Vagina (tissue), 2 donors: Measurements from ENCODE around the gene ATP5F1D.

Source experiments
- POLR2A ChIP-seq, 2 donors: fragments of 450-650 bp; IDR thresholded peaks; one replicate each; pipeline ENCODE4 v1.6.1; 2017; ENCODE audit warnings: antibody characterized with exemption in 2 of 2, mild to moderate bottlenecking in 2 of 2, moderate library complexity in 2 of 2
- POLR2AphosphoS5 ChIP-seq, 2 donors: sonication (generic); formaldehyde crosslinking; IDR thresholded peaks; one replicate each; pipeline ENCODE4 v1.9.0; 2017; ENCODE audit warnings: antibody characterized with exemption in 2 of 2, mild to moderate bottlenecking in 2 of 2, low read depth in 1 of 2; ENCODE audit not compliant: insufficient read depth in 1 of 2
- TF ChIP-seq, protein P1 (sequence below), 3 experiments: fragments of 450-650 bp in 2 of 3; fragments of 200-600 bp in 1 of 3; sonication (generic) in 1 of 3; IDR thresholded peaks; one replicate each; pipeline ENCODE4 v1.5.1; 2017 to 2019; ENCODE audit warnings: antibody characterized with exemption in 3 of 3, mild to moderate bottlenecking in 2 of 3, moderate library complexity in 2 of 3

DNA sequence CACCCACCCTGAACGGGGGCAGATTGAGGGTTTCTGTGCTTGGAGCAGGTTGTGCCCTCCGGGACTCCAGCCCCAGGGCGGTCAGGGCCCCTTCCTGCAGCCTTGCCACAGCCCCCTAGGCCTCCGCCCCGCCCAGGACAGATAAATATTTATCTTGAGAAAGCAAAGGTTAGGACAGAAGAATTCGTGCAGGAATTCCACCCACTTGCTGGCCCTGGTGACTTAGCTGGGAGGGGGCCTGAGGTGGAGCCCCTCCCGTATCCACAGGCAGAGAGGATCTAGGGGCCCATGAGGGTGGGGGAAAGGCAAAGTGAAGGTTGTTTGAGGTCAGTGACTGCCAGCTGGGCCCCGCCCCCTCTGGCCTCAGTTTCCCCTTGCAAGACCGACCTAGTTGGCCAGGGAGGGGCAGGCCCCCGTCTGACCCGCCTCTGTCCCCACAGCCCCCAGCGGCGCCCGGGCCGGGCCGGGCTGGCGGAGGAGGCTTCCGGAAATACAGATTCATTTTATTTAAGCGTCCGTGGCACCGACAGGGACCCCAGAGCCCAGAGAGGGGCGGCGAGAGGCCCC lies 12.0 kb downstream of the ATP5F1D start:
- TF ChIP-seq, protein P1, sequence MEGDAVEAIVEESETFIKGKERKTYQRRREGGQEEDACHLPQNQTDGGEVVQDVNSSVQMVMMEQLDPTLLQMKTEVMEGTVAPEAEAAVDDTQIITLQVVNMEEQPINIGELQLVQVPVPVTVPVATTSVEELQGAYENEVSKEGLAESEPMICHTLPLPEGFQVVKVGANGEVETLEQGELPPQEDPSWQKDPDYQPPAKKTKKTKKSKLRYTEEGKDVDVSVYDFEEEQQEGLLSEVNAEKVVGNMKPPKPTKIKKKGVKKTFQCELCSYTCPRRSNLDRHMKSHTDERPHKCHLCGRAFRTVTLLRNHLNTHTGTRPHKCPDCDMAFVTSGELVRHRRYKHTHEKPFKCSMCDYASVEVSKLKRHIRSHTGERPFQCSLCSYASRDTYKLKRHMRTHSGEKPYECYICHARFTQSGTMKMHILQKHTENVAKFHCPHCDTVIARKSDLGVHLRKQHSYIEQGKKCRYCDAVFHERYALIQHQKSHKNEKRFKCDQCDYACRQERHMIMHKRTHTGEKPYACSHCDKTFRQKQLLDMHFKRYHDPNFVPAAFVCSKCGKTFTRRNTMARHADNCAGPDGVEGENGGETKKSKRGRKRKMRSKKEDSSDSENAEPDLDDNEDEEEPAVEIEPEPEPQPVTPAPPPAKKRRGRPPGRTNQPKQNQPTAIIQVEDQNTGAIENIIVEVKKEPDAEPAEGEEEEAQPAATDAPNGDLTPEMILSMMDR (IDR thresholded peaks at IDR 0.05), result no peak
- TF ChIP-seq POLR2AphosphoS5 (IDR thresholded peaks at IDR 0.05; ENCODE audit: insufficient read depth in 1 of 2, low read depth in 1 of 2), result peak in 1 of 2 donors; percentile 74
- no peak for TF ChIP-seq POLR2A (IDR thresholded peaks at IDR 0.05)
